K562 (cell line): ENCODE measurements around the gene CDRT15. TPM values are rescaled to one million over a fixed set of nuclear protein-coding genes. Genes with fewer than 3 reads are reported as not detected.

Source experiments
- ATAC-seq: fragments of 200-7000 bp; cut with Tn5 transposase; 3 replicates; pipeline ENCODE4 v1.9.1; 2020; ENCODE audit warnings: moderate library complexity
- BruUV-seq: library from RNA; stranded (reverse); fragments of 400-500 nt; replicated peaks from 2 replicates; lab custom pipeline; 2021; lab: Mats Ljungman, UMichigan
- CTCF ChIA-PET: fragments of 300-600 bp; formaldehyde crosslinking; extraction: SDS; loops from one replicate; lab custom pipeline; 2021; ENCODE audit warnings: low intra/inter-chr PET ratio; lab: Yijun Ruan, JAX
- POLR2A ChIA-PET: fragments of 300-600, 350-650 bp; sonication (Branson Sonifier 250); formaldehyde crosslinking; extraction: SDS; loops from one replicate; lab custom pipeline; 2021; ENCODE audit warnings: antibody characterized with exemption, inconsistent platforms; lab: Yijun Ruan, JAX
- DNase-seq, 4 experiments: peaks; one replicate each; pipeline versions ENCODE4 v3.0.0 to v3.0.0-alpha.2; 2011 to 2018; ENCODE audit warnings: low spot score in 3 of 4, mixed read lengths in 3 of 4; ENCODE audit errors: extremely low read depth in 1 of 4
- FAIRE-seq: peaks from 2 replicates; lab custom pipeline; 2011; peaks lifted over from hg19 to GRCh38; lab: Jason Lieb, UNC
- H2AFZ ChIP-seq: 2 replicates; pipeline ENCODE4 v1.6.0; 2011; ENCODE audit warnings: low read depth, low read length, control low read depth, inconsistent platforms
- H3K27ac ChIP-seq: fragments of 200-600 bp; 3 replicates; pipeline ENCODE4 v1.8.0; 2011; ENCODE audit warnings: low read depth, mild to moderate bottlenecking, control low read depth, inconsistent platforms, low read length, moderate library complexity, mixed read lengths; ENCODE audit errors: extremely low read depth
- H3K27me3 ChIP-seq, 2 experiments: fragments of 300-600 bp in 1 of 2; 2 replicates in 1 of 2; 3 replicates in 1 of 2; pipeline versions ENCODE4 v1.6.0 to v1.8.0; 2011; ENCODE audit warnings: inconsistent platforms in 2 of 2, low read length in 2 of 2, mild to moderate bottlenecking in 1 of 2, mixed read lengths in 1 of 2, moderate library complexity in 1 of 2; ENCODE audit not compliant: control insufficient read depth in 2 of 2, insufficient read depth in 2 of 2
- H3K36me3 ChIP-seq: fragments of 300-600 bp; 3 replicates; pipeline ENCODE4 v1.8.0; 2011; ENCODE audit warnings: mild to moderate bottlenecking, low read length, inconsistent platforms; ENCODE audit not compliant: control insufficient read depth, insufficient read depth
- H3K4me1 ChIP-seq, 2 experiments: fragments of 200-600 bp in 1 of 2; replicated peaks in 1 of 2; 2 replicates in 1 of 2; 3 replicates in 1 of 2; pipeline versions ENCODE4 v1.5.1 to v1.8.0; 2011; ENCODE audit warnings: inconsistent platforms in 2 of 2, low read length in 2 of 2, mild to moderate bottlenecking in 1 of 2, mixed read lengths in 1 of 2, moderate library complexity in 1 of 2; ENCODE audit not compliant: control insufficient read depth in 2 of 2, insufficient read depth in 2 of 2
- H3K4me2 ChIP-seq: 2 replicates; pipeline ENCODE4 v1.6.1; 2011; ENCODE audit warnings: low read length, control low read depth, inconsistent platforms, mixed read lengths; ENCODE audit not compliant: insufficient read depth
- H3K4me3 ChIP-seq: fragments of 200-600 bp; sonication (generic), shearing (Covaris generic); 2 replicates; pipeline ENCODE4 v1.5.1; 2016; ENCODE audit warnings: control low read depth, inconsistent platforms
- H3K79me2 ChIP-seq: fragments of 200-600 bp; 3 replicates; pipeline ENCODE4 v1.8.0; 2011; ENCODE audit warnings: low read length, inconsistent platforms; ENCODE audit not compliant: control insufficient read depth, insufficient read depth
- H3K9ac ChIP-seq, 2 experiments: 2 replicates each; pipeline versions ENCODE4 v1.6.0 to v1.6.1; 2011; ENCODE audit warnings: low read depth in 2 of 2, low read length in 2 of 2, control low read depth in 1 of 2, inconsistent platforms in 1 of 2, mild to moderate bottlenecking in 1 of 2, mixed read lengths in 1 of 2; ENCODE audit not compliant: insufficient read depth in 1 of 2
- H3K9me1 ChIP-seq: one replicate; pipeline ENCODE4 v1.6.0; 2011; ENCODE audit warnings: inconsistent platforms, mild to moderate bottlenecking, low read length, moderate library complexity; ENCODE audit not compliant: control insufficient read depth, insufficient read depth
- H3K9me3 ChIP-seq: replicated peaks from 2 replicates; pipeline ENCODE4 v1.5.1; 2011; ENCODE audit warnings: low read depth, low read length, inconsistent platforms; ENCODE audit not compliant: control insufficient read depth, insufficient read depth
- H4K20me1 ChIP-seq: replicated peaks from 2 replicates; pipeline ENCODE4 v1.6.1; 2011; ENCODE audit warnings: low read length, inconsistent platforms, mixed read lengths; ENCODE audit not compliant: control insufficient read depth, insufficient read depth
- ATF7 ChIP-seq: fragments of 450-650 bp; IDR thresholded peaks from 2 replicates; pipeline ENCODE4 v1.7.1; 2014; ENCODE audit warnings: mild to moderate bottlenecking, moderate library complexity
- CHD4 ChIP-seq: fragments of 200-600 bp; sonication (generic); IDR thresholded peaks from 3 replicates; pipeline ENCODE4 v1.6.1; 2012; ENCODE audit warnings: low read depth, mild to moderate bottlenecking, mixed read lengths, low read length, inconsistent platforms; ENCODE audit not compliant: insufficient read depth, insufficient replicate concordance, poor library complexity, severe bottlenecking
- DIDO1 ChIP-seq: fragments of 450-650 bp; IDR thresholded peaks from 2 replicates; pipeline ENCODE4 v1.6.1; 2016; ENCODE audit warnings: low read depth, missing biosample characterization, missing genetic modification characterization
- FIP1L1 ChIP-seq: fragments of 200-400 bp; formaldehyde crosslinking; IDR thresholded peaks from 2 replicates; pipeline ENCODE4 v1.6.1; 2018; ENCODE audit warnings: mild to moderate bottlenecking, low read depth, low read length; ENCODE audit not compliant: poor library complexity, severe bottlenecking
- HNRNPLL ChIP-seq: fragments of 200-400 bp; formaldehyde crosslinking; IDR thresholded peaks from 2 replicates; pipeline ENCODE4 v1.6.1; 2017; ENCODE audit warnings: low read length, low read depth, mild to moderate bottlenecking; ENCODE audit not compliant: poor library complexity, severe bottlenecking
- POLR3G ChIP-seq: IDR thresholded peaks from 2 replicates; pipeline ENCODE4 v1.6.1; 2011; ENCODE audit not compliant: insufficient read length, insufficient replicate concordance; ENCODE audit errors: extremely low read depth
- SMAD4 ChIP-seq: fragments of 250-450 bp; sonication (Bioruptor Pico); conservative IDR thresholded peaks from 2 replicates; pipeline ENCODE4 v1.8.0; 2021; ENCODE audit warnings: inconsistent platforms, mild to moderate bottlenecking, moderate library complexity
- ZNF707 ChIP-seq: fragments of 250-450 bp; sonication (Bioruptor Pico); conservative IDR thresholded peaks from 2 replicates; pipeline ENCODE4 v1.8.0; 2022; ENCODE audit warnings: inconsistent platforms, mild to moderate bottlenecking, moderate library complexity
- WGBS: fragments of 100-300 bp; shearing (Covaris generic); methylation state at CpG from one replicate; pipeline ENCODE4 v1.1.6; 2016; ENCODE audit warnings: low coverage, mixed read lengths; ENCODE audit not compliant: insufficient coverage; ENCODE audit errors: missing lambda C conversion rate; 5-methylcytosine and 5-hydroxymethylcytosine counted together
- in situ Hi-C: fragments of 300-500 bp; cut with MboI; formaldehyde crosslinking; loops from 4 replicates; pipeline ENCODE4 v1.15.0; 2018; ENCODE audit warnings: inconsistent platforms, mixed read lengths
- intact Hi-C: fragments of 100-400 bp; cut with micrococcal nuclease; formaldehyde crosslinking; loops from 2 replicates; pipeline ENCODE4 v1.14.2; 2022
- polyA plus RNA-seq, 8 experiments: library from polyadenylated mRNA; depleted of rRNA in 4 of 8; stranded (reverse) in 5 of 8; unstranded in 3 of 8; fragments of >200 nt; fragmentation: Nextera tagmentation in 2 of 8; fragmentation: Illumina TruSeq in 1 of 8; extraction: Ambion mirVana in 2 of 8; extraction: Trizol in 1 of 8; gene quantifications; 2 replicates each; pipeline versions ENCODE4 v1.2.1 to v1.2.3, GENCODE V29; 2011 to 2014; ENCODE audit warnings: inconsistent platforms in 1 of 8, missing spikeins in 1 of 8
- total RNA-seq, 7 experiments: library from RNA; depleted of rRNA in 6 of 7; stranded (reverse); fragments of >200 nt in 6 of 7; fragmentation: Illumina TruSeq in 2 of 7; extraction: Trizol in 2 of 7; gene quantifications; 2 replicates each; pipeline versions ENCODE4 v1.2.1 to v1.2.3, GENCODE V29; 2011 to 2021; ENCODE audit warnings: low replicate concordance in 1 of 7
- TF ChIP-seq, protein P1 (sequence below): fragments of 250-450 bp; sonication (Bioruptor Pico); IDR thresholded peaks from 2 replicates; pipeline ENCODE4 v1.4.0; 2020
- TF ChIP-seq, protein P2 (sequence below): fragments of 450-650 bp; formaldehyde crosslinking; conservative IDR thresholded peaks from 2 replicates; pipeline ENCODE4 v1.4.0; 2022; ENCODE audit warnings: mild to moderate bottlenecking, missing genetic modification characterization
- TF ChIP-seq, protein P3 (sequence below), 3 experiments: IDR thresholded peaks in 2 of 3; conservative IDR thresholded peaks in 1 of 3; 2 replicates each; pipeline ENCODE4 v1.5.1; 2011 to 2012; ENCODE audit warnings: low read length in 3 of 3, mild to moderate bottlenecking in 3 of 3, control low read depth in 2 of 3, improper control_type of control experiment in 1 of 3, inconsistent platforms in 1 of 3, low read depth in 1 of 3, mixed read lengths in 1 of 3, moderate library complexity in 1 of 3; ENCODE audit not compliant: insufficient read depth in 2 of 3

Gene CDRT15
- total and polyA plus RNA-seq, 9 of the 15 experiments (the other 6 are each of a cell fraction or from before 2014, with no cell fraction given), result not detected

DNA sequence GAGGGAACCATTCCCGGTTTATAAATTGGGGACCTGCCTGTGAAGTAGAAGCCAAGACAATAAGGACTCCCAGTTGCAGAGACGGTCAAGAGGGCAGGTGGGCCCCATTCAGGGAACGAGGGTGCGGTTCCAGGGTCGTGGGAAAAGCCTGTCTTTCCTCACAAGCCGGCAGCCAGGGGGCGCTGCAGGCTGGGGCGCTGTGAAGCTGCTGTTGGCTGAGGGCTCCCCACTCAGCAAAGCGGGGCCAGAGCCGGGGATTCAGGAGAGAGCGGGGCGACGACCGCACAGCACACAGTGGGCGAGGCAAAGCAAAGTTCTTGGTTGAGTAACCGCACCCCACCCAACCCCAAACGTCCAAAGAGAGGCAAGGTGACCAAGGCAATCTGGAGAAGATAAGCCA lies 24.9 kb downstream of the CDRT15 start:
- Histone ChIP-seq H3K27ac (no peak overlapping the region), H2AFZ (no peak overlapping the region), H3K9me1 (no peaks in the 10 kb centered on the region), H3K79me2 (no peaks in the 10 kb centered on the region), H3K4me1 (peaks cover 0 to 13% of the 10 kb centered on the region in 2 experiments; a peak in 3 of 5 replicates), H3K9ac (no peak overlapping the region), H3K36me3 (peaks cover 6% of the 10 kb centered on the region; the same call in 1 of the 3 replicates), H4K20me1 (no peaks in the 10 kb centered on the region), H3K9me3 (0 out of 2 replicates have a peak, but pooled peaks cover 2% of the 10 kb centered on the region), H3K27me3 (no peaks in the 10 kb centered on the region), H3K4me3 (no peak overlapping the region), H3K4me2 (no peak overlapping the region)
- no peak; the same call in 1 of the 3 replicates for ATAC-seq
- no peak for FAIRE-seq
- WGBS, result 87% methylated on average over 9 of the region's 17 CpGs
- CTCF ChIA-PET, result no interaction called here
- POLR2A ChIA-PET, result no interaction called here
- intact Hi-C loops (no loop called here), in situ Hi-C loops (no loop called here)
- no TSS peak for BruUV-seq
- peak in 3 of 4 experiments; percentile 15 to 22 (median 17) for DNase-seq
- no peak for TF ChIP-seq SMAD4 (CRISPR knock-in tag)
- TF ChIP-seq, protein P1, sequence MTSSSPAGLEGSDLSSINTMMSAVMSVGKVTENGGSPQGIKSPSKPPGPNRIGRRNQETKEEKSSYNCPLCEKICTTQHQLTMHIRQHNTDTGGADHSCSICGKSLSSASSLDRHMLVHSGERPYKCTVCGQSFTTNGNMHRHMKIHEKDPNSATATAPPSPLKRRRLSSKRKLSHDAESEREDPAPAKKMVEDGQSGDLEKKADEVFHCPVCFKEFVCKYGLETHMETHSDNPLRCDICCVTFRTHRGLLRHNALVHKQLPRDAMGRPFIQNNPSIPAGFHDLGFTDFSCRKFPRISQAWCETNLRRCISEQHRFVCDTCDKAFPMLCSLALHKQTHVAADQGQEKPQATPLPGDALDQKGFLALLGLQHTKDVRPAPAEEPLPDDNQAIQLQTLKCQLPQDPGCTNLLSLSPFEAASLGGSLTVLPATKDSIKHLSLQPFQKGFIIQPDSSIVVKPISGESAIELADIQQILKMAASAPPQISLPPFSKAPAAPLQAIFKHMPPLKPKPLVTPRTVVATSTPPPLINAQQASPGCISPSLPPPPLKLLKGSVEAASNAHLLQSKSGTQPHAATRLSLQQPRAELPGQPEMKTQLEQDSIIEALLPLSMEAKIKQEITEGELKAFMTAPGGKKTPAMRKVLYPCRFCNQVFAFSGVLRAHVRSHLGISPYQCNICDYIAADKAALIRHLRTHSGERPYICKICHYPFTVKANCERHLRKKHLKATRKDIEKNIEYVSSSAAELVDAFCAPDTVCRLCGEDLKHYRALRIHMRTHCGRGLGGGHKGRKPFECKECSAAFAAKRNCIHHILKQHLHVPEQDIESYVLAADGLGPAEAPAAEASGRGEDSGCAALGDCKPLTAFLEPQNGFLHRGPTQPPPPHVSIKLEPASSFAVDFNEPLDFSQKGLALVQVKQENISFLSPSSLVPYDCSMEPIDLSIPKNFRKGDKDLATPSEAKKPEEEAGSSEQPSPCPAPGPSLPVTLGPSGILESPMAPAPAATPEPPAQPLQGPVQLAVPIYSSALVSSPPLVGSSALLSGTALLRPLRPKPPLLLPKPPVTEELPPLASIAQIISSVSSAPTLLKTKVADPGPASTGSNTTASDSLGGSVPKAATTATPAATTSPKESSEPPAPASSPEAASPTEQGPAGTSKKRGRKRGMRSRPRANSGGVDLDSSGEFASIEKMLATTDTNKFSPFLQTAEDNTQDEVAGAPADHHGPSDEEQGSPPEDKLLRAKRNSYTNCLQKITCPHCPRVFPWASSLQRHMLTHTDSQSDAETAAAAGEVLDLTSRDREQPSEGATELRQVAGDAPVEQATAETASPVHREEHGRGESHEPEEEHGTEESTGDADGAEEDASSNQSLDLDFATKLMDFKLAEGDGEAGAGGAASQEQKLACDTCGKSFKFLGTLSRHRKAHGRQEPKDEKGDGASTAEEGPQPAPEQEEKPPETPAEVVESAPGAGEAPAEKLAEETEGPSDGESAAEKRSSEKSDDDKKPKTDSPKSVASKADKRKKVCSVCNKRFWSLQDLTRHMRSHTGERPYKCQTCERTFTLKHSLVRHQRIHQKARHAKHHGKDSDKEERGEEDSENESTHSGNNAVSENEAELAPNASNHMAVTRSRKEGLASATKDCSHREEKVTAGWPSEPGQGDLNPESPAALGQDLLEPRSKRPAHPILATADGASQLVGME (CRISPR knock-in tag), result no peak
- TF ChIP-seq HNRNPLL, result no peak
- no peak for TF ChIP-seq ZNF707 (CRISPR knock-in tag)
- TF ChIP-seq, protein P2, sequence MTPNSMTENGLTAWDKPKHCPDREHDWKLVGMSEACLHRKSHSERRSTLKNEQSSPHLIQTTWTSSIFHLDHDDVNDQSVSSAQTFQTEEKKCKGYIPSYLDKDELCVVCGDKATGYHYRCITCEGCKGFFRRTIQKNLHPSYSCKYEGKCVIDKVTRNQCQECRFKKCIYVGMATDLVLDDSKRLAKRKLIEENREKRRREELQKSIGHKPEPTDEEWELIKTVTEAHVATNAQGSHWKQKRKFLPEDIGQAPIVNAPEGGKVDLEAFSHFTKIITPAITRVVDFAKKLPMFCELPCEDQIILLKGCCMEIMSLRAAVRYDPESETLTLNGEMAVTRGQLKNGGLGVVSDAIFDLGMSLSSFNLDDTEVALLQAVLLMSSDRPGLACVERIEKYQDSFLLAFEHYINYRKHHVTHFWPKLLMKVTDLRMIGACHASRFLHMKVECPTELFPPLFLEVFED, result no peak
- TF ChIP-seq DIDO1 (tag), result no peak
- TF ChIP-seq POLR3G, result no peak
- TF ChIP-seq, protein P3, sequence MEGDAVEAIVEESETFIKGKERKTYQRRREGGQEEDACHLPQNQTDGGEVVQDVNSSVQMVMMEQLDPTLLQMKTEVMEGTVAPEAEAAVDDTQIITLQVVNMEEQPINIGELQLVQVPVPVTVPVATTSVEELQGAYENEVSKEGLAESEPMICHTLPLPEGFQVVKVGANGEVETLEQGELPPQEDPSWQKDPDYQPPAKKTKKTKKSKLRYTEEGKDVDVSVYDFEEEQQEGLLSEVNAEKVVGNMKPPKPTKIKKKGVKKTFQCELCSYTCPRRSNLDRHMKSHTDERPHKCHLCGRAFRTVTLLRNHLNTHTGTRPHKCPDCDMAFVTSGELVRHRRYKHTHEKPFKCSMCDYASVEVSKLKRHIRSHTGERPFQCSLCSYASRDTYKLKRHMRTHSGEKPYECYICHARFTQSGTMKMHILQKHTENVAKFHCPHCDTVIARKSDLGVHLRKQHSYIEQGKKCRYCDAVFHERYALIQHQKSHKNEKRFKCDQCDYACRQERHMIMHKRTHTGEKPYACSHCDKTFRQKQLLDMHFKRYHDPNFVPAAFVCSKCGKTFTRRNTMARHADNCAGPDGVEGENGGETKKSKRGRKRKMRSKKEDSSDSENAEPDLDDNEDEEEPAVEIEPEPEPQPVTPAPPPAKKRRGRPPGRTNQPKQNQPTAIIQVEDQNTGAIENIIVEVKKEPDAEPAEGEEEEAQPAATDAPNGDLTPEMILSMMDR (IDR thresholded peaks at IDR 0.05 in 2 of 3, conservative IDR thresholded peaks at IDR 0.05 in 1 of 3; ENCODE audit: insufficient read depth in 2 of 3, low read depth in 1 of 3, low read length in 3 of 3), result peak; percentile 9 to 31 (median 12); a peak in 2 of 6 replicates
- no peak for TF ChIP-seq FIP1L1
- no peak for TF ChIP-seq CHD4
- no peak for TF ChIP-seq ATF7
